H1 (cell line): Measurements from ENCODE around the gene COL6A2. TPM values are rescaled to one million over a fixed set of nuclear protein-coding genes. Genes with fewer than 3 reads are reported as not detected.

Source experiments
- CTCF ChIA-PET: fragments of 300-600 bp; sonication (Branson Sonifier 250); formaldehyde crosslinking; loops from one replicate; lab custom pipeline; 2021; ENCODE audit not compliant: partially characterized antibody; lab: Charles Lee
- POLR2A ChIA-PET: fragments of 300-600 bp; sonication (Branson Sonifier 250); formaldehyde crosslinking; loops from one replicate; lab custom pipeline; 2021; ENCODE audit warnings: inconsistent platforms; ENCODE audit not compliant: partially characterized antibody; lab: Charles Lee
- DNase-seq, 2 experiments: peaks; one replicate each; pipeline versions ENCODE4 v3.0.0 to v3.0.0-alpha.2; 2010 to 2022; ENCODE audit warnings: low spot score in 2 of 2, low read depth in 1 of 2, mixed read lengths in 1 of 2
- FAIRE-seq: peaks from 2 replicates; lab custom pipeline; 2011; peaks lifted over from hg19 to GRCh38; lab: Jason Lieb, UNC
- H2AFZ ChIP-seq: 2 replicates; pipeline ENCODE4 v1.8.1; 2012; ENCODE audit warnings: low read length, inconsistent platforms
- H2AK5ac ChIP-seq: 2 replicates; pipeline ENCODE4 v1.6.1; 2013; ENCODE audit warnings: low read depth, low read length
- H2BK120ac ChIP-seq: replicated peaks from 2 replicates; pipeline ENCODE3; 2013; ENCODE audit warnings: low read depth, low read length, inconsistent platforms
- H2BK12ac ChIP-seq: 2 replicates; pipeline ENCODE4 v1.6.1; 2013; ENCODE audit warnings: low read depth, low read length
- H2BK15ac ChIP-seq: 2 replicates; pipeline ENCODE4 v1.6.1; 2013; ENCODE audit warnings: low read length
- H2BK20ac ChIP-seq: 2 replicates; pipeline ENCODE4 v1.6.1; 2013; ENCODE audit warnings: low read length
- H2BK5ac ChIP-seq: 2 replicates; pipeline ENCODE4 v1.6.1; 2013; ENCODE audit warnings: low read depth, low read length
- H3K14ac ChIP-seq: 2 replicates; pipeline ENCODE4 v1.6.1; 2013; ENCODE audit warnings: inconsistent platforms; ENCODE audit not compliant: insufficient read length
- H3K18ac ChIP-seq: 2 replicates; pipeline ENCODE4 v1.6.1; 2013; ENCODE audit warnings: low read length; ENCODE audit errors: extremely low read depth
- H3K23ac ChIP-seq: 2 replicates; pipeline ENCODE4 v1.6.1; 2013; ENCODE audit warnings: inconsistent platforms; ENCODE audit not compliant: insufficient read length
- H3K23me2 ChIP-seq: 2 replicates; pipeline ENCODE4 v1.6.1; 2013; ENCODE audit warnings: low read depth, low read length
- H3K27ac ChIP-seq: 2 replicates; pipeline ENCODE4 v1.6.1; 2011; ENCODE audit warnings: low read depth, low read length, inconsistent platforms
- H3K27me3 ChIP-seq, 4 experiments: replicated peaks in 1 of 4; 1 replicate in 1 of 4; 2 replicates in 3 of 4; pipeline versions ENCODE4 v1.6.1 to v1.8.1; 2011 to 2013; ENCODE audit warnings: low read length in 3 of 4, mild to moderate bottlenecking in 3 of 4, inconsistent platforms in 2 of 4, mixed read lengths in 2 of 4, moderate library complexity in 1 of 4; ENCODE audit not compliant: control insufficient read depth in 3 of 4, insufficient read depth in 3 of 4; ENCODE audit errors: extremely low read depth in 1 of 4
- H3K36me3 ChIP-seq, 4 experiments: 2 replicates each; pipeline versions ENCODE4 v1.6.1 to v1.8.1; 2011 to 2013; ENCODE audit warnings: mild to moderate bottlenecking in 4 of 4, low read length in 3 of 4, moderate library complexity in 2 of 4, control low read depth in 1 of 4, inconsistent platforms in 1 of 4; ENCODE audit not compliant: insufficient read depth in 4 of 4, control insufficient read depth in 2 of 4
- H3K4ac ChIP-seq: replicated peaks from 2 replicates; pipeline ENCODE3; 2013; ENCODE audit warnings: low read length, low read depth, mixed read lengths, inconsistent platforms; ENCODE audit not compliant: insufficient read length
- H3K4me1 ChIP-seq, 4 experiments: replicated peaks in 1 of 4; 1 replicate in 1 of 4; 2 replicates in 3 of 4; pipeline versions ENCODE4 v1.6.1 to v1.8.1; 2011 to 2013; ENCODE audit warnings: low read length in 3 of 4, inconsistent platforms in 2 of 4, mixed read lengths in 1 of 4; ENCODE audit not compliant: insufficient read depth in 4 of 4, control insufficient read depth in 3 of 4
- H3K4me2 ChIP-seq, 2 experiments: 2 replicates each; pipeline versions ENCODE4 v1.6.1 to v1.8.1; 2011 to 2013; ENCODE audit warnings: low read depth in 2 of 2, low read length in 2 of 2, control low read depth in 1 of 2, inconsistent platforms in 1 of 2, mild to moderate bottlenecking in 1 of 2; ENCODE audit not compliant: insufficient read depth in 1 of 2
- H3K4me3 ChIP-seq, 4 experiments: fragments of 200-600, 300-600 bp in 1 of 4; sonication (generic), shearing (Covaris generic), sonication (Bioruptor Twin) in 1 of 4; 2 replicates each; pipeline versions ENCODE4 v1.5.1 to v1.8.1; 2011 to 2016; ENCODE audit warnings: low read length in 4 of 4, low read depth in 3 of 4, control low read depth in 2 of 4, inconsistent platforms in 2 of 4, mild to moderate bottlenecking in 2 of 4, mixed read lengths in 1 of 4, moderate library complexity in 1 of 4; ENCODE audit not compliant: insufficient read depth in 2 of 4; ENCODE audit errors: extremely low read depth in 1 of 4
- H3K56ac ChIP-seq: replicated peaks from 2 replicates; pipeline ENCODE3; 2013; ENCODE audit warnings: low read depth, mild to moderate bottlenecking, mixed read lengths, low read length, inconsistent platforms; ENCODE audit not compliant: insufficient read length
- H3K79me1 ChIP-seq: 2 replicates; pipeline ENCODE4 v1.6.1; 2013; ENCODE audit warnings: low read depth, low read length, control low read depth
- H3K79me2 ChIP-seq, 2 experiments: 2 replicates each; pipeline versions ENCODE4 v1.6.1 to v1.8.1; 2012 to 2013; ENCODE audit warnings: low read length in 2 of 2, mild to moderate bottlenecking in 2 of 2, inconsistent platforms in 1 of 2; ENCODE audit not compliant: insufficient read depth in 2 of 2, control insufficient read depth in 1 of 2
- H3K9ac ChIP-seq, 4 experiments: replicated peaks in 1 of 4; 1 replicate in 1 of 4; 2 replicates in 3 of 4; pipeline versions ENCODE4 v1.6.1 to v1.8.1; 2011 to 2013; ENCODE audit warnings: low read depth in 3 of 4, low read length in 3 of 4, control low read depth in 2 of 4, mild to moderate bottlenecking in 2 of 4, moderate library complexity in 2 of 4, inconsistent platforms in 1 of 4; ENCODE audit errors: extremely low read depth in 1 of 4
- H3K9me3 ChIP-seq, 2 experiments: 2 replicates each; pipeline versions ENCODE4 v1.6.1 to v1.8.1; 2012 to 2013; ENCODE audit warnings: mild to moderate bottlenecking in 2 of 2, moderate library complexity in 2 of 2, control low read depth in 1 of 2, inconsistent platforms in 1 of 2, low read depth in 1 of 2, low read length in 1 of 2, mixed read lengths in 1 of 2; ENCODE audit not compliant: insufficient read depth in 2 of 2
- H4K20me1 ChIP-seq, 2 experiments: replicated peaks in 1 of 2; 2 replicates each; pipeline versions ENCODE3 to v1.8.1; 2011 to 2013; ENCODE audit warnings: inconsistent platforms in 2 of 2, low read length in 2 of 2, mild to moderate bottlenecking in 1 of 2; ENCODE audit not compliant: insufficient read depth in 2 of 2, control insufficient read depth in 1 of 2
- H4K5ac ChIP-seq: 2 replicates; pipeline ENCODE4 v1.6.1; 2013; ENCODE audit warnings: low read length, low read depth, mixed read lengths, inconsistent platforms; ENCODE audit not compliant: insufficient read length
- H4K8ac ChIP-seq: 2 replicates; pipeline ENCODE4 v1.8.0; 2013; ENCODE audit warnings: mild to moderate bottlenecking, moderate library complexity, low read length, inconsistent platforms; ENCODE audit not compliant: insufficient read depth; ENCODE audit errors: extremely low read depth
- H4K91ac ChIP-seq: replicated peaks from 2 replicates; pipeline ENCODE3; 2013; ENCODE audit warnings: low read length, mixed read lengths, inconsistent platforms; ENCODE audit not compliant: insufficient read length
- EP300 ChIP-seq, 2 experiments: IDR thresholded peaks; 1 replicate in 1 of 2; 2 replicates in 1 of 2; pipeline ENCODE4 v1.6.1; 2011 to 2012; ENCODE audit warnings: low read depth in 2 of 2, low read length in 2 of 2, mild to moderate bottlenecking in 2 of 2, borderline replicate concordance in 1 of 2, inconsistent platforms in 1 of 2, moderate library complexity in 1 of 2
- KDM1A ChIP-seq: fragments of 200-600, 300-600 bp; sonication (generic); IDR thresholded peaks from 2 replicates; pipeline ENCODE4 v1.7.1; 2016; ENCODE audit warnings: mild to moderate bottlenecking, low read length, borderline replicate concordance
- PHF8 ChIP-seq: fragments of 200-600 bp; sonication (generic); conservative IDR thresholded peaks from 2 replicates; pipeline ENCODE4 v1.7.1; 2012; ENCODE audit warnings: low read depth, mild to moderate bottlenecking, inconsistent platforms, low read length, moderate library complexity
- RXRA ChIP-seq: IDR thresholded peaks from 2 replicates; pipeline ENCODE4 v1.6.1; 2011; ENCODE audit warnings: low read depth, mild to moderate bottlenecking, low read length, moderate library complexity; ENCODE audit not compliant: insufficient read depth
- TAF7 ChIP-seq: optimal IDR thresholded peaks from 2 replicates; pipeline ENCODE3; 2011; ENCODE audit warnings: low read depth, mild to moderate bottlenecking, inconsistent platforms, low read length, moderate library complexity, borderline replicate concordance
- ZNF274 ChIP-seq: IDR thresholded peaks from 2 replicates; pipeline ENCODE4 v1.7.0; 2012; ENCODE audit warnings: low read length, borderline replicate concordance; ENCODE audit errors: extremely low read depth
- WGBS, 2 experiments: shearing (Covaris generic) in 1 of 2; methylation state at CpG; one replicate each; pipeline versions ENCODE4 v1.1.6 to v1.1.7; 2013 to 2015; ENCODE audit warnings: low lambda C conversion rate in 2 of 2, mixed read lengths in 2 of 2, inconsistent platforms in 1 of 2, low coverage in 1 of 2, missing lambda C conversion rate in 1 of 2; ENCODE audit not compliant: insufficient replicate concordance in 2 of 2, insufficient coverage in 1 of 2, insufficient read length in 1 of 2; ENCODE audit errors: extremely low coverage in 1 of 2, missing lambda C conversion rate in 1 of 2; 5-methylcytosine and 5-hydroxymethylcytosine counted together
- polyA plus RNA-seq, 7 experiments: library from polyadenylated mRNA; depleted of rRNA in 3 of 7; stranded (reverse) in 5 of 7; unstranded in 2 of 7; fragments of >200 nt in 5 of 7; fragments of 200-250 nt in 2 of 7; gene quantifications; 1 replicate in 5 of 7; 2 replicates in 1 of 7; 4 replicates in 1 of 7; pipeline versions ENCODE4 v1.2.1 to v1.2.3, GENCODE V29; 2011 to 2013; ENCODE audit warnings: missing spikeins in 2 of 7, mixed read lengths in 2 of 7
- total RNA-seq: library from RNA; stranded (reverse); fragmentation: NEBNext Ultra II Directional; extraction: Animal tissue kit (Norgen Biotek cat#: 25700); gene quantifications from 2 replicates; pipeline ENCODE4 v1.2.1, GENCODE V29; 2021

The COL6A2 gene
- total and polyA plus RNA-seq, 2 of the 8 experiments (the other 6 are each of a cell fraction or from before 2014, with no cell fraction given) = 60.1 to 62.7 TPM

- TF ChIP-seq ZNF274 = no peak
- no peak for TF ChIP-seq KDM1A
- no peak for TF ChIP-seq TAF7
- no peak for TF ChIP-seq PHF8
- TF ChIP-seq RXRA = no peak
- no peak for TF ChIP-seq EP300 (IDR thresholded peaks at IDR 0.05; ENCODE audit: borderline replicate concordance in 1 of 2, low read depth in 2 of 2, low read length in 2 of 2)
- Histone ChIP-seq H3K36me3 (no peaks in the 10 kb centered on the region), H3K4ac (no peak overlapping the region), H2BK12ac (no peak overlapping the region), H3K4me1 (no peaks in the 10 kb centered on the region), H2BK15ac (no peak overlapping the region), H2AFZ (no peak overlapping the region), H4K8ac (no peak overlapping the region), H3K18ac (no peak overlapping the region), H3K4me3 (no peak overlapping the region), H4K91ac (no peak overlapping the region), H2AK5ac (no peak overlapping the region), H3K23me2 (peaks cover 5% of the 10 kb centered on the region; the same call in 1 of the 2 replicates), H4K20me1 (peaks cover 0 to 4% of the 10 kb centered on the region in 2 experiments), H3K56ac (no peak overlapping the region), H2BK120ac (no peak overlapping the region), H2BK5ac (no peak overlapping the region), H2BK20ac (no peak overlapping the region), H3K79me2 (no peaks in the 10 kb centered on the region), H3K27ac (no peak overlapping the region), H3K9me3 (peaks cover 19 to 33% of the 10 kb centered on the region in 2 experiments), H3K23ac (no peak overlapping the region), H3K4me2 (no peak overlapping the region), H4K5ac (no peak overlapping the region), H3K27me3 (no peaks in the 10 kb centered on the region), H3K9ac (no peak overlapping the region), H3K79me1 (no peaks in the 10 kb centered on the region), H3K14ac (no peak overlapping the region)
- POLR2A ChIA-PET = no interaction called here
- FAIRE-seq (no peak), DNase-seq (no peak)
- 87% methylated on average over 5 of the region's 5 CpGs; no CpG with 5 or more reads in 1 of the 2 experiments for WGBS, 2 experiments
- CTCF ChIA-PET = no interaction called here
Measured at GRCh38 chr21:46089285-46089684, 8.6 kb upstream of the COL6A2 start.
